Stomach (tissue), 9 donors: ENCODE results near the gene HSD17B11. TPM values are rescaled to one million over a fixed set of nuclear protein-coding genes. Genes with fewer than 3 reads are reported as not detected.

Experiments used
- DNase-seq, 2 donors: peaks; one replicate each; pipeline versions ENCODE4 v3.0.0 to v3.0.0-alpha.2; 2013 to 2019
- H3K27ac ChIP-seq, 5 donors: fragments of 200-600 bp in 4 of 5; sonication (generic) in 4 of 5; one replicate each; pipeline ENCODE4 v1.5.1; 2013 to 2019; ENCODE audit warnings: mild to moderate bottlenecking in 1 of 5, moderate library complexity in 1 of 5
- H3K27me3 ChIP-seq, 3 donors: fragments of 200-600 bp; sonication (generic); one replicate each; pipeline ENCODE4 v1.5.1; 2017 to 2019; ENCODE audit warnings: mixed run types in 1 of 3
- H3K36me3 ChIP-seq, 4 donors: fragments of 200-600 bp; sonication (generic); 1 replicate in 3 of 4; 2 replicates in 1 of 4; pipeline ENCODE4 v1.5.1; 2016 to 2019
- H3K4me1 ChIP-seq, 4 donors: fragments of 200-600 bp; sonication (generic); one replicate each; pipeline ENCODE4 v1.5.1; 2016 to 2019
- H3K4me3 ChIP-seq, 4 donors: fragments of 200-600 bp; sonication (generic) in 3 of 4; one replicate each; pipeline ENCODE4 v1.5.1; 2016 to 2019; ENCODE audit warnings: mild to moderate bottlenecking in 1 of 4
- H3K9me3 ChIP-seq, 4 donors: fragments of 200-600 bp; sonication (generic); one replicate each; pipeline ENCODE4 v1.5.1; 2016 to 2019
- CTCF ChIP-seq, 7 experiments: fragments of 450-650 bp in 4 of 7; fragments of 200-600 bp in 3 of 7; sonication (generic) in 3 of 7; IDR thresholded peaks; one replicate each; pipeline ENCODE4 v1.5.1; 2016 to 2019; ENCODE audit warnings: antibody characterized with exemption in 7 of 7, control low read depth in 2 of 7, mild to moderate bottlenecking in 1 of 7
- EP300 ChIP-seq: sonication (generic); formaldehyde crosslinking; IDR thresholded peaks from one replicate; pipeline ENCODE4 v1.6.1; 2017; ENCODE audit warnings: antibody characterized with exemption
- POLR2A ChIP-seq, 4 donors: fragments of 450-650 bp; IDR thresholded peaks; one replicate each; pipeline ENCODE4 v1.6.1; 2016; ENCODE audit warnings: antibody characterized with exemption in 4 of 4, control low read depth in 2 of 4, mild to moderate bottlenecking in 1 of 4, moderate library complexity in 1 of 4
- POLR2AphosphoS5 ChIP-seq, 3 donors: sonication (generic); formaldehyde crosslinking; IDR thresholded peaks; one replicate each; pipeline ENCODE4 v1.6.1; 2016; ENCODE audit warnings: antibody characterized with exemption in 3 of 3
- WGBS, 5 donors: extraction: QIAGEN DNeasy Blood & Tissue Kit in 3 of 5; methylation state at CpG; one replicate each; pipeline versions ENCODE4 v1.1.5 to v1.1.7; 2013 to 2018; 5-methylcytosine and 5-hydroxymethylcytosine counted together
- intact Hi-C: fragments of 100-400 bp; cut with DNase I; formaldehyde crosslinking; loops from one replicate; pipeline ENCODE4 v1.15.1; 2023; ENCODE audit warnings: low total_unique reads
- polyA plus RNA-seq, 3 donors: library from polyadenylated mRNA; stranded (reverse); fragments of 200-250 nt; gene quantifications; one replicate each; pipeline ENCODE4 v1.2.3, GENCODE V29; 2013
- total RNA-seq, 5 donors: library from RNA; depleted of rRNA; stranded (reverse); fragments of >200 nt; gene quantifications; one replicate each; pipeline versions ENCODE4 v1.1.0 to v1.2.3, GENCODE V29; 2014 to 2016
- donor health status: healthy with polysubstance abuse.
- donor health status: Bipolar disorder and iron deficiency.
- donor health status: healthy.

The HSD17B11 gene
- total and polyA plus RNA-seq, 8 donors: 14.4 to 116 (median 55.8) TPM

GRCh38 chr4:87382931-87383330, 8.1 kb downstream of the HSD17B11 start:
- H3K4me3 ChIP-seq: no peak overlapping the region
- TF ChIP-seq POLR2AphosphoS5 (IDR thresholded peaks at IDR 0.05) (no peak), CTCF (IDR thresholded peaks at IDR 0.05) (no peak), EP300 (no peak), POLR2A (IDR thresholded peaks at IDR 0.05) (no peak)
- DNase-seq: no peak
- no peak overlapping the region for H3K27ac ChIP-seq
- intact Hi-C loops: loop anchor here (5.0 kb wide), 1 partner anchor 84 kb away; no protein-coding TSS in a partner anchor
- H3K9me3 ChIP-seq: peaks cover 0 to 5% (median 0%) of the 10 kb centered on the region in 4 donors
- WGBS, 5 donors: 90 to 93% (median 92%) methylated on average over 3 of the region's 3 CpGs
- H3K4me1 ChIP-seq: peaks cover 0 to 23% (median 8%) of the 10 kb centered on the region in 4 donors
- no peaks in the 10 kb centered on the region for H3K27me3 ChIP-seq
- peaks cover 3 to 31% (median 23%) of the 10 kb centered on the region in 4 donors for H3K36me3 ChIP-seq

- H3K27ac ChIP-seq: no peak overlapping the region
- H3K4me3 ChIP-seq: no peak overlapping the region
- no peak for DNase-seq
- peaks cover 0 to 5% (median 0%) of the 10 kb centered on the region in 4 donors for H3K9me3 ChIP-seq
- H3K36me3 ChIP-seq: peaks cover 3 to 35% (median 26%) of the 10 kb centered on the region in 4 donors
- TF ChIP-seq POLR2AphosphoS5 (IDR thresholded peaks at IDR 0.05): no peak
- TF ChIP-seq POLR2A (IDR thresholded peaks at IDR 0.05): no peak
- no peak for TF ChIP-seq CTCF (IDR thresholded peaks at IDR 0.05)
- no peak for TF ChIP-seq EP300
- H3K4me1 ChIP-seq: peaks cover 0 to 16% (median 8%) of the 10 kb centered on the region in 4 donors
- H3K27me3 ChIP-seq: no peaks in the 10 kb centered on the region
- intact Hi-C loops: loop anchor here (5.0 kb wide), 1 partner anchor 85 kb away; no protein-coding TSS in a partner anchor
- WGBS, 5 donors: 33 to 51% (median 47%) methylated on average over 2 of the region's 2 CpGs
These were observed 8.9 kb downstream of the HSD17B11 start for GRCh38 chr4:87382116-87382515.

- 82 to 97% (median 86%) methylated on average over 2 of the region's 2 CpGs for WGBS, 5 donors
- no peak overlapping the region for H3K4me3 ChIP-seq
- intact Hi-C loops: no loop called here
- peaks cover 0 to 25% (median 9%) of the 10 kb centered on the region in 4 donors for H3K4me1 ChIP-seq
- no peak overlapping the region for H3K27ac ChIP-seq
- no peaks in the 10 kb centered on the region for H3K27me3 ChIP-seq
- no peaks in the 10 kb centered on the region for H3K9me3 ChIP-seq
- DNase-seq: no peak
- H3K36me3 ChIP-seq: peaks cover 5 to 52% (median 38%) of the 10 kb centered on the region in 4 donors
- TF ChIP-seq EP300 (no peak), POLR2AphosphoS5 (IDR thresholded peaks at IDR 0.05) (no peak), POLR2A (IDR thresholded peaks at IDR 0.05) (no peak)
These were observed 13.2 kb downstream of the HSD17B11 start for GRCh38 chr4:87377816-87378215.

- intact Hi-C loops: no loop called here
- no peaks in the 10 kb centered on the region for H3K9me3 ChIP-seq
- H3K36me3 ChIP-seq: peaks cover 15 to 58% (median 44%) of the 10 kb centered on the region in 4 donors
- no peaks in the 10 kb centered on the region for H3K27me3 ChIP-seq
- 43 to 50% (median 45%) methylated on average over 4 of the region's 4 CpGs for WGBS, 5 donors
- H3K4me3 ChIP-seq: no peak overlapping the region
- TF ChIP-seq CTCF (IDR thresholded peaks at IDR 0.05) (peak in 5 of 7 experiments; percentile 37 to 89 (median 58)), POLR2A (IDR thresholded peaks at IDR 0.05) (no peak), POLR2AphosphoS5 (IDR thresholded peaks at IDR 0.05) (peak in 1 of 3 donors; percentile 65), EP300 (no peak)
- peak overlapping the region in 1 of 5 donors; percentile 47 for H3K27ac ChIP-seq
- DNase-seq: peak; percentile 55 to 81
- H3K4me1 ChIP-seq: peaks cover 0 to 18% (median 8%) of the 10 kb centered on the region in 4 donors
These were observed 15.2 kb downstream of the HSD17B11 start for GRCh38 chr4:87375719-87376291.

GRCh38 chr4:87370068-87370467, 20.9 kb downstream of the HSD17B11 start:
- H3K27me3 ChIP-seq: no peaks in the 10 kb centered on the region
- no peaks in the 10 kb centered on the region for H3K9me3 ChIP-seq
- WGBS, 5 donors: 84 to 96% (median 91%) methylated on average over 2 of the region's 2 CpGs
- TF ChIP-seq POLR2A (IDR thresholded peaks at IDR 0.05) (no peak), CTCF (IDR thresholded peaks at IDR 0.05) (no peak), EP300 (no peak)
- intact Hi-C loops: no loop called here
- peaks cover 0 to 7% (median under 1%) of the 10 kb centered on the region in 4 donors for H3K4me1 ChIP-seq
- H3K27ac ChIP-seq: no peak overlapping the region
- no peak overlapping the region for H3K4me3 ChIP-seq
- H3K36me3 ChIP-seq: peaks cover 20 to 92% (median 82%) of the 10 kb centered on the region in 4 donors
- no peak for DNase-seq
